Panc1 (cell line): ENCODE measurements around the gene KAZN. TPM values are rescaled to one million over a fixed set of nuclear protein-coding genes. Genes with fewer than 3 reads are reported as not detected.

Experiments
- ATAC-seq: fragments of 200-7000 bp; cut with Tn5 transposase; 2 replicates; pipeline ENCODE4 v1.9.1; 2020; ENCODE audit warnings: mild to moderate bottlenecking, moderate library complexity
- BruUV-seq: library from RNA; stranded (reverse); fragments of 400-500 nt; replicated peaks from 2 replicates; lab custom pipeline; 2021; lab: Mats Ljungman, UMichigan
- CTCF ChIA-PET: fragments of 300-600 bp; sonication (Branson Sonifier 250); formaldehyde crosslinking; loops from one replicate; lab custom pipeline; 2022; ENCODE audit warnings: antibody characterized with exemption; lab: Charles Lee
- POLR2A ChIA-PET: fragments of 300-600 bp; sonication (Branson Sonifier 250); formaldehyde crosslinking; loops from one replicate; lab custom pipeline; 2022; ENCODE audit warnings: antibody characterized with exemption; lab: Charles Lee
- DNase-seq: peaks from one replicate; pipeline ENCODE4 v3.0.0-alpha.2; 2010; ENCODE audit warnings: low read depth, low spot score
- H3K27ac ChIP-seq: 2 replicates; pipeline ENCODE4 v1.5.1; 2011; ENCODE audit warnings: mild to moderate bottlenecking, low read length, inconsistent platforms
- H3K27me3 ChIP-seq: fragments of 200-500 bp; sonication (Bioruptor generic); 2 replicates; pipeline ENCODE4 v1.6.0; 2014; ENCODE audit warnings: low read length, inconsistent platforms; ENCODE audit not compliant: control insufficient read depth, insufficient read depth
- H3K36me3 ChIP-seq: fragments of 200-500 bp; sonication (Bioruptor generic); 2 replicates; pipeline ENCODE4 v1.5.1; 2014; ENCODE audit warnings: inconsistent platforms, mild to moderate bottlenecking, low read length, moderate library complexity; ENCODE audit not compliant: control insufficient read depth, insufficient read depth
- H3K4me1 ChIP-seq: 2 replicates; pipeline ENCODE4 v1.5.1; 2011; ENCODE audit warnings: inconsistent platforms, mild to moderate bottlenecking, low read length, moderate library complexity; ENCODE audit not compliant: control insufficient read depth, insufficient read depth
- H3K4me3 ChIP-seq, 2 experiments: 2 replicates each; pipeline ENCODE4 v1.5.1; 2011 to 2012; ENCODE audit warnings: low read depth in 2 of 2, low read length in 2 of 2, mild to moderate bottlenecking in 2 of 2, inconsistent platforms in 1 of 2, moderate library complexity in 1 of 2
- H3K9me3 ChIP-seq: fragments of 200-500 bp; sonication (Bioruptor generic); 2 replicates; pipeline ENCODE4 v1.5.1; 2014; ENCODE audit warnings: low read depth, mild to moderate bottlenecking, inconsistent platforms, low read length, moderate library complexity; ENCODE audit not compliant: control insufficient read depth, insufficient read depth
- CTCF ChIP-seq: fragments of 450-650 bp; IDR thresholded peaks from 2 replicates; pipeline ENCODE4 v1.5.1; 2017; ENCODE audit warnings: mild to moderate bottlenecking
- POLR2AphosphoS5 ChIP-seq: IDR thresholded peaks from 2 replicates; pipeline ENCODE4 v1.6.1; 2012; ENCODE audit warnings: mild to moderate bottlenecking, low read depth, low read length, moderate library complexity
- REST ChIP-seq, 2 experiments: IDR thresholded peaks; 2 replicates each; pipeline ENCODE4 v1.6.1; 2011 to 2012; ENCODE audit warnings: low read depth in 2 of 2, control low read depth in 1 of 2, low read length in 1 of 2, mild to moderate bottlenecking in 1 of 2, moderate library complexity in 1 of 2; ENCODE audit not compliant: insufficient read depth in 1 of 2
- SIN3A ChIP-seq: IDR thresholded peaks from 2 replicates; pipeline ENCODE4 v1.6.1; 2012; ENCODE audit warnings: low read depth, mild to moderate bottlenecking, low read length, moderate library complexity, borderline replicate concordance; ENCODE audit not compliant: insufficient read depth
- TCF7L2 ChIP-seq: IDR thresholded peaks from 2 replicates; pipeline ENCODE4 v1.6.1; 2011; ENCODE audit warnings: mild to moderate bottlenecking, low read depth, low read length, inconsistent platforms
- in situ Hi-C: cut with HindIII; loops from 2 replicates; pipeline ENCODE4 v1.10.0; 2016; ENCODE audit warnings: low sequenced_read_pairs, low pct_unique_long_range_greater_than_20kb
- intact Hi-C: fragments of 100-400 bp; cut with micrococcal nuclease; formaldehyde crosslinking; loops from one replicate; pipeline ENCODE4 v1.10.0; 2022; ENCODE audit not compliant: unreplicated experiment
- total RNA-seq: library from RNA; stranded (reverse); gene quantifications from one replicate; pipeline ENCODE4 v1.2.1, GENCODE V29; 2021; ENCODE audit not compliant: unreplicated experiment

KAZN gene
- total RNA-seq, 1 experiment from 2014 or later = 6.6 TPM

GRCh38 chr1:15011661-15012060 is 413.2 kb downstream of the KAZN start:
- CTCF ChIA-PET = no interaction called here
- Histone ChIP-seq H3K4me3 (no peak overlapping the region), H3K9me3 (no peaks in the 10 kb centered on the region), H3K27me3 (no peaks in the 10 kb centered on the region), H3K36me3 (no peaks in the 10 kb centered on the region), H3K4me1 (no peaks in the 10 kb centered on the region), H3K27ac (no peak overlapping the region)
- no TSS peak for BruUV-seq
- TF ChIP-seq POLR2AphosphoS5 = no peak
- TF ChIP-seq REST (IDR thresholded peaks at IDR 0.05; ENCODE audit: insufficient read depth in 1 of 2, low read depth in 2 of 2, low read length in 1 of 2) = no peak
- TF ChIP-seq SIN3A = no peak
- TF ChIP-seq TCF7L2 = no peak
- TF ChIP-seq CTCF = no peak
- POLR2A ChIA-PET = no interaction called here
- DNase-seq = no peak
- in situ Hi-C loops = no loop called here
- no peak for ATAC-seq
- intact Hi-C loops = loop anchor here (5.0 kb wide), 1 partner anchor 89 kb away; no protein-coding TSS in a partner anchor

- no peak overlapping the region for H3K27ac ChIP-seq
- intact Hi-C loops = loop anchor here (5.0 kb wide), 1 partner anchor 91 kb away; no protein-coding TSS in a partner anchor
- no peak for DNase-seq
- ATAC-seq = no peak
- POLR2A ChIA-PET = no interaction called here
- H3K9me3 ChIP-seq = no peaks in the 10 kb centered on the region
- H3K27me3 ChIP-seq = no peaks in the 10 kb centered on the region
- in situ Hi-C loops = no loop called here
- CTCF ChIA-PET = no interaction called here
- no TSS peak for BruUV-seq
- H3K4me1 ChIP-seq = no peaks in the 10 kb centered on the region
- H3K4me3 ChIP-seq = no peak overlapping the region
- H3K36me3 ChIP-seq = no peaks in the 10 kb centered on the region
- TF ChIP-seq CTCF (no peak), SIN3A (no peak), REST (IDR thresholded peaks at IDR 0.05; ENCODE audit: insufficient read depth in 1 of 2, low read depth in 2 of 2, low read length in 1 of 2) (no peak), POLR2AphosphoS5 (no peak), TCF7L2 (no peak)
These were observed 414.3 kb downstream of the KAZN start for GRCh38 chr1:15012822-15013221.
